HepG2 (cell line): ENCODE results near the gene CELF5. TPM values are rescaled to one million over a fixed set of nuclear protein-coding genes. Genes with fewer than 3 reads are reported as not detected.

Source experiments
- ATAC-seq: fragments of 200-7000 bp; cut with Tn5 transposase; 3 replicates; pipeline ENCODE4 v1.9.1; 2020; ENCODE audit warnings: mild to moderate bottlenecking, moderate library complexity
- BruUV-seq: library from RNA; stranded (reverse); fragments of 400-500 nt; replicated peaks from 2 replicates; lab custom pipeline; 2021; lab: Mats Ljungman, UMichigan
- CTCF ChIA-PET: fragments of 300-600 bp; formaldehyde crosslinking; extraction: SDS; loops from one replicate; lab custom pipeline; 2021; ENCODE audit warnings: low total read pairs, inconsistent platforms, low intra/inter-chr PET ratio; lab: Yijun Ruan, JAX
- POLR2A ChIA-PET: fragments of 350-600 bp; sonication (Branson Sonifier 250); formaldehyde crosslinking; loops from one replicate; lab custom pipeline; 2020; ENCODE audit warnings: antibody characterized with exemption, inconsistent platforms; lab: Yijun Ruan, JAX
- DNase-seq: peaks from one replicate; pipeline ENCODE4 v3.0.0-alpha.2; 2015; ENCODE audit warnings: low spot score
- FAIRE-seq: peaks from 3 replicates; lab custom pipeline; 2011; peaks lifted over from hg19 to GRCh38; lab: Jason Lieb, UNC
- H2AFZ ChIP-seq: one replicate; pipeline ENCODE4 v1.6.1; 2011; ENCODE audit warnings: low read length, inconsistent platforms
- H3K27ac ChIP-seq: fragments of 300-600 bp; 3 replicates; pipeline ENCODE4 v1.8.0; 2011; ENCODE audit warnings: mixed run types, mild to moderate bottlenecking, mixed read lengths, low read length, inconsistent platforms; ENCODE audit not compliant: insufficient read depth; ENCODE audit errors: extremely low read length
- H3K27me3 ChIP-seq, 2 experiments: fragments of 200-600 bp in 1 of 2; 2 replicates in 1 of 2; 3 replicates in 1 of 2; pipeline versions ENCODE4 v1.6.0 to v1.8.0; 2011; ENCODE audit warnings: low read length in 2 of 2, mild to moderate bottlenecking in 2 of 2, moderate library complexity in 2 of 2, inconsistent platforms in 1 of 2; ENCODE audit not compliant: insufficient read depth in 2 of 2, control insufficient read depth in 1 of 2
- H3K36me3 ChIP-seq, 2 experiments: fragments of 200-600 bp in 1 of 2; replicated peaks in 1 of 2; 2 replicates in 1 of 2; 3 replicates in 1 of 2; pipeline versions ENCODE4 v1.5.1 to v1.8.0; 2011; ENCODE audit warnings: low read length in 2 of 2, inconsistent platforms in 1 of 2; ENCODE audit not compliant: insufficient read depth in 2 of 2, control insufficient read depth in 1 of 2
- H3K4me1 ChIP-seq: 2 replicates; pipeline ENCODE4 v1.5.1; 2012; ENCODE audit warnings: low read length, inconsistent platforms; ENCODE audit not compliant: insufficient read depth
- H3K4me2 ChIP-seq: 2 replicates; pipeline ENCODE4 v1.6.0; 2011; ENCODE audit warnings: low read depth, low read length, inconsistent platforms
- H3K4me3 ChIP-seq, 3 experiments: fragments of 200-600 bp in 1 of 3; sonication (generic), shearing (Covaris generic) in 1 of 3; replicated peaks in 1 of 3; 2 replicates each; pipeline ENCODE4 v1.5.1; 2011 to 2016; ENCODE audit warnings: low read length in 3 of 3, inconsistent platforms in 2 of 3, low read depth in 2 of 3, mild to moderate bottlenecking in 2 of 3, control low read depth in 1 of 3, mixed read lengths in 1 of 3; ENCODE audit not compliant: insufficient read depth in 1 of 3
- H3K79me2 ChIP-seq: one replicate; pipeline ENCODE4 v1.6.1; 2011; ENCODE audit warnings: low read length, inconsistent platforms; ENCODE audit not compliant: insufficient read depth
- H3K9ac ChIP-seq: 2 replicates; pipeline ENCODE4 v1.6.0; 2011; ENCODE audit warnings: mild to moderate bottlenecking, low read depth, low read length, inconsistent platforms; ENCODE audit not compliant: insufficient read depth
- H3K9me3 ChIP-seq: 2 replicates; pipeline ENCODE4 v1.5.1; 2012; ENCODE audit warnings: mild to moderate bottlenecking, low read length
- H4K20me1 ChIP-seq: 2 replicates; pipeline ENCODE4 v1.6.0; 2011; ENCODE audit warnings: inconsistent platforms, mild to moderate bottlenecking, low read length, moderate library complexity; ENCODE audit not compliant: insufficient read depth
- CAMTA2 ChIP-seq: sonication (generic); formaldehyde crosslinking; IDR thresholded peaks from 2 replicates; pipeline ENCODE4 v1.4.0; 2020; ENCODE audit warnings: mild to moderate bottlenecking, missing genetic modification reagents, borderline replicate concordance
- SIN3A ChIP-seq: IDR thresholded peaks from 2 replicates; pipeline ENCODE4 v1.6.1; 2011; ENCODE audit warnings: low read depth, mild to moderate bottlenecking, control low read depth, low read length, borderline replicate concordance
- TCF7 ChIP-seq: sonication (generic); IDR thresholded peaks from 2 replicates; pipeline ENCODE4 v1.6.1; 2016; ENCODE audit warnings: antibody characterized with exemption, low read depth
- ZMYM3 ChIP-seq: sonication (generic); formaldehyde crosslinking; IDR thresholded peaks from 2 replicates; pipeline ENCODE4 v1.5.1; 2020; ENCODE audit warnings: mild to moderate bottlenecking, missing genetic modification reagents
- ZNF558 ChIP-seq: sonication (generic); formaldehyde crosslinking; IDR thresholded peaks from 2 replicates; pipeline ENCODE4 v1.9.0; 2022; ENCODE audit warnings: mild to moderate bottlenecking, missing genetic modification reagents, borderline replicate concordance
- WGBS: methylation state at CpG from one replicate; pipeline ENCODE4 v1.1.6; 2017; ENCODE audit warnings: low lambda C conversion rate; 5-methylcytosine and 5-hydroxymethylcytosine counted together
- in situ Hi-C: cut with HindIII; loops from 2 replicates; pipeline ENCODE4 v1.10.0; 2017; ENCODE audit warnings: low pct_unique_long_range_greater_than_20kb; ENCODE audit not compliant: extremely low pct_ligation_motif_present
- intact Hi-C: fragments of 100-400 bp; cut with micrococcal nuclease; formaldehyde crosslinking; loops from one replicate; pipeline ENCODE4 v1.10.0; 2022; ENCODE audit not compliant: unreplicated experiment
- polyA plus RNA-seq, 8 experiments: library from polyadenylated mRNA; depleted of rRNA in 3 of 8; stranded (reverse) in 7 of 8; unstranded in 1 of 8; fragments of >200 nt; fragmentation: Illumina TruSeq in 4 of 8; extraction: Trizol in 4 of 8; gene quantifications; 2 replicates each; pipeline versions ENCODE4 v1.2.1 to v1.2.3, GENCODE V29; 2011 to 2016; ENCODE audit warnings: low read depth in 4 of 8, missing spikeins in 1 of 8, mixed read lengths in 1 of 8; ENCODE audit not compliant: insufficient read depth in 1 of 8
- total RNA-seq, 5 experiments: library from RNA; depleted of rRNA; stranded (reverse); fragments of >200 nt; fragmentation: Illumina TruSeq; extraction: Trizol; gene quantifications; 2 replicates each; pipeline ENCODE4 v1.2.3, GENCODE V29; 2016; ENCODE audit warnings: low read depth in 1 of 5
- TF ChIP-seq, protein P1 (sequence below): sonication (generic); formaldehyde crosslinking; IDR thresholded peaks from 2 replicates; pipeline ENCODE4 v1.5.0; 2020; ENCODE audit warnings: mild to moderate bottlenecking, missing genetic modification reagents, borderline replicate concordance
- TF ChIP-seq, protein P2 (sequence below): sonication (generic); formaldehyde crosslinking; IDR thresholded peaks from 2 replicates; pipeline ENCODE4 v1.8.0; 2022; ENCODE audit warnings: missing genetic modification reagents, mild to moderate bottlenecking, moderate library complexity, borderline replicate concordance
- TF ChIP-seq, protein P3 (sequence below): sonication (generic); formaldehyde crosslinking; IDR thresholded peaks from 2 replicates; pipeline ENCODE4 v1.5.1; 2020; ENCODE audit warnings: mild to moderate bottlenecking, missing genetic modification reagents
- TF ChIP-seq, protein P4 (sequence below): sonication (generic); formaldehyde crosslinking; IDR thresholded peaks from 2 replicates; pipeline ENCODE4 v1.9.0; 2021; ENCODE audit warnings: missing genetic modification reagents, mild to moderate bottlenecking, borderline replicate concordance

Gene CELF5
- total and polyA plus RNA-seq, 2 of the 13 experiments (the other 11 are each of a cell fraction or from before 2014, with no cell fraction given): 0.31 to 0.84 TPM

DNA sequence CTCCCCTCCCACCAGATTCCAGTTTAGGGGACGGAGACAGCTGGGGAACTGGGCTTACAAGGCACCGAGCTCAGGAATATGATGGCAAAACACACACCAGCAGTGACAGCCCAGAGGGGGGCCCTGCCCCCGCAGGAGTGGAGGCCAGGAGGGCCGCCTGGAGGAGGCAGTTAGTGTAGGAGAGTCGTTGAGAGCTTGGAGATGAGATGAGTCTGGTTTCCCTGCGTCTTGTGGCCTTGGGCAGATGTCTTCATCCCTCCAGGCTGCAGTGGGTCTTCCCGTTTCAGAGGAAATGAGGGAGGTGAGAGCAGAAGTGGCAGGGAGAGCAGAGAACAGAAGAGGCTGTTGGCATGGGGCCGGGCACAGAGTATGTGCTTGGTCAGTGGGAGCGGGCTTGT lies 4.9 kb downstream of the CELF5 start:
- ChIA-PET CTCF (no interaction called here), POLR2A (no interaction called here)
- Histone ChIP-seq H3K9me3 (no peaks in the 10 kb centered on the region), H3K79me2 (no peaks in the 10 kb centered on the region), H3K36me3 (no peaks in the 10 kb centered on the region), H3K4me1 (no peaks in the 10 kb centered on the region), H3K9ac (no peak overlapping the region), H3K4me2 (no peak overlapping the region), H3K4me3 (no peak overlapping the region), H4K20me1 (no peaks in the 10 kb centered on the region), H3K27ac (no peak overlapping the region), H2AFZ (no peak overlapping the region), H3K27me3 (peaks cover 2 to 43% of the 10 kb centered on the region in 2 experiments; a peak in 4 of 5 replicates)
- in situ Hi-C loops: no loop called here
- intact Hi-C loops: no loop called here
- WGBS: 11% methylated on average over 9 of the region's 9 CpGs
- TF ChIP-seq SIN3A: no peak
- TF ChIP-seq ZNF558 (CRISPR knock-in tag): no peak
- TF ChIP-seq, protein P1, sequence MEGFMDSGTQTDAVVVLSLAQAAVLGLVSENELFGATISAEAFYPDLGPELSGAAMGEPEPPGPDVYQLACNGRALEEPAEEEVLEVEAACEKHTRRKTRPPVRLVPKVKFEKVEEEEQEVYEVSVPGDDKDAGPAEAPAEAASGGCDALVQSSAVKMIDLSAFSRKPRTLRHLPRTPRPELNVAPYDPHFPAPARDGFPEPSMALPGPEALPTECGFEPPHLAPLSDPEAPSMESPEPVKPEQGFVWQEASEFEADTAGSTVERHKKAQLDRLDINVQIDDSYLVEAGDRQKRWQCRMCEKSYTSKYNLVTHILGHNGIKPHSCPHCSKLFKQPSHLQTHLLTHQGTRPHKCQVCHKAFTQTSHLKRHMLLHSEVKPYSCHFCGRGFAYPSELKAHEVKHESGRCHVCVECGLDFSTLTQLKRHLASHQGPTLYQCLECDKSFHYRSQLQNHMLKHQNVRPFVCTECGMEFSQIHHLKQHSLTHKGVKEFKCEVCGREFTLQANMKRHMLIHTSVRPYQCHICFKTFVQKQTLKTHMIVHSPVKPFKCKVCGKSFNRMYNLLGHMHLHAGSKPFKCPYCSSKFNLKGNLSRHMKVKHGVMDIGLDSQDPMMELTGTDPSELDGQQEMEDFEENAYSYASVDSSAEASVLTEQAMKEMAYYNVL (CRISPR knock-in tag): no peak
- TF ChIP-seq, protein P2, sequence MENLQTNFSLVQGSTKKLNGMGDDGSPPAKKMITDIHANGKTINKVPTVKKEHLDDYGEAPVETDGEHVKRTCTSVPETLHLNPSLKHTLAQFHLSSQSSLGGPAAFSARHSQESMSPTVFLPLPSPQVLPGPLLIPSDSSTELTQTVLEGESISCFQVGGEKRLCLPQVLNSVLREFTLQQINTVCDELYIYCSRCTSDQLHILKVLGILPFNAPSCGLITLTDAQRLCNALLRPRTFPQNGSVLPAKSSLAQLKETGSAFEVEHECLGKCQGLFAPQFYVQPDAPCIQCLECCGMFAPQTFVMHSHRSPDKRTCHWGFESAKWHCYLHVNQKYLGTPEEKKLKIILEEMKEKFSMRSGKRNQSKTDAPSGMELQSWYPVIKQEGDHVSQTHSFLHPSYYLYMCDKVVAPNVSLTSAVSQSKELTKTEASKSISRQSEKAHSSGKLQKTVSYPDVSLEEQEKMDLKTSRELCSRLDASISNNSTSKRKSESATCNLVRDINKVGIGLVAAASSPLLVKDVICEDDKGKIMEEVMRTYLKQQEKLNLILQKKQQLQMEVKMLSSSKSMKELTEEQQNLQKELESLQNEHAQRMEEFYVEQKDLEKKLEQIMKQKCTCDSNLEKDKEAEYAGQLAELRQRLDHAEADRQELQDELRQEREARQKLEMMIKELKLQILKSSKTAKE (CRISPR knock-in tag): no peak
- TF ChIP-seq, protein P3, sequence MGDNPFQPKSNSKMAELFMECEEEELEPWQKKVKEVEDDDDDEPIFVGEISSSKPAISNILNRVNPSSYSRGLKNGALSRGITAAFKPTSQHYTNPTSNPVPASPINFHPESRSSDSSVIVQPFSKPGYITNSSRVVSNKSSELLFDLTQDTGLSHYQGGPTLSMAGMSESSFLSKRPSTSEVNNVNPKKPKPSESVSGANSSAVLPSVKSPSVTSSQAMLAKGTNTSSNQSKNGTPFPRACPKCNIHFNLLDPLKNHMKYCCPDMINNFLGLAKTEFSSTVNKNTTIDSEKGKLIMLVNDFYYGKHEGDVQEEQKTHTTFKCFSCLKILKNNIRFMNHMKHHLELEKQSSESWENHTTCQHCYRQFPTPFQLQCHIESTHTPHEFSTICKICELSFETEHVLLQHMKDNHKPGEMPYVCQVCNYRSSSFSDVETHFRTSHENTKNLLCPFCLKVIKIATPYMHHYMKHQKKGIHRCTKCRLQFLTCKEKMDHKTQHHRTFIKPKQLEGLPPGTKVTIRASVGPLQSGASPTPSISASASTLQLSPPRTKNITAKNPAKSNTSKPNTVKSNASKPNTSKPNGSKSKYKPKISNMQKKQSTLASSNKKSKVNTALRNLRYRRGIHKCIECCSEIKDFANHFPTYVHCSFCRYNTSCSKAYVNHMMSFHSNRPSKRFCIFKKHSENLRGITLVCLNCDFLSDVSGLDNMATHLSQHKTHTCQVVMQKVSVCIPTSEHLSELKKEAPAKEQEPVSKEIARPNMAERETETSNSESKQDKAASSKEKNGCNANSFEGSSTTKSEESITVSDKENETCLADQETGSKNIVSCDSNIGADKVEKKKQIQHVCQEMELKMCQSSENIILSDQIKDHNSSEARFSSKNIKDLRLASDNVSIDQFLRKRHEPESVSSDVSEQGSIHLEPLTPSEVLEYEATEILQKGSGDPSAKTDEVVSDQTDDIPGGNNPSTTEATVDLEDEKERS (CRISPR knock-in tag): no peak
- TF ChIP-seq TCF7: no peak
- TF ChIP-seq ZMYM3 (CRISPR knock-in tag): no peak
- TF ChIP-seq, protein P4, sequence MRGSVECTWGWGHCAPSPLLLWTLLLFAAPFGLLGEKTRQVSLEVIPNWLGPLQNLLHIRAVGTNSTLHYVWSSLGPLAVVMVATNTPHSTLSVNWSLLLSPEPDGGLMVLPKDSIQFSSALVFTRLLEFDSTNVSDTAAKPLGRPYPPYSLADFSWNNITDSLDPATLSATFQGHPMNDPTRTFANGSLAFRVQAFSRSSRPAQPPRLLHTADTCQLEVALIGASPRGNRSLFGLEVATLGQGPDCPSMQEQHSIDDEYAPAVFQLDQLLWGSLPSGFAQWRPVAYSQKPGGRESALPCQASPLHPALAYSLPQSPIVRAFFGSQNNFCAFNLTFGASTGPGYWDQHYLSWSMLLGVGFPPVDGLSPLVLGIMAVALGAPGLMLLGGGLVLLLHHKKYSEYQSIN (CRISPR knock-in tag): no peak
- no peak for TF ChIP-seq CAMTA2 (CRISPR knock-in tag)
- FAIRE-seq (no peak), DNase-seq (no peak), ATAC-seq (no peak)
- no TSS peak for BruUV-seq
